HepG2 (cell line): Measurements from ENCODE around the gene NIFK. TPM values are rescaled to one million over a fixed set of nuclear protein-coding genes. Genes with fewer than 3 reads are reported as not detected.

Experiments used
- ARHGAP35 ChIP-seq: sonication (generic); formaldehyde crosslinking; IDR thresholded peaks from 2 replicates; pipeline ENCODE4 v1.9.0; 2022; ENCODE audit warnings: mild to moderate bottlenecking, inconsistent platforms, moderate library complexity, missing genetic modification reagents, borderline replicate concordance
- ATM ChIP-seq: fragments of 450-650 bp; IDR thresholded peaks from 2 replicates; pipeline ENCODE4 v1.7.1; 2017; ENCODE audit warnings: mild to moderate bottlenecking, borderline replicate concordance
- GABPA ChIP-seq, 2 experiments: IDR thresholded peaks; 2 replicates each; pipeline ENCODE4 v1.6.1; 2011 to 2016; ENCODE audit warnings: low read depth in 2 of 2, low read length in 1 of 2, missing biosample characterization in 1 of 2, missing genetic modification characterization in 1 of 2
- ISL2 ChIP-seq: sonication (generic); formaldehyde crosslinking; IDR thresholded peaks from 2 replicates; pipeline ENCODE4 v1.5.0; 2020; ENCODE audit warnings: missing genetic modification reagents
- ISX ChIP-seq: sonication (generic); formaldehyde crosslinking; conservative IDR thresholded peaks from 2 replicates; pipeline ENCODE4 v1.5.0; 2020; ENCODE audit warnings: missing genetic modification reagents
- MEF2D ChIP-seq: sonication (generic); formaldehyde crosslinking; IDR thresholded peaks from 2 replicates; pipeline ENCODE4 v1.5.1; 2020; ENCODE audit warnings: mild to moderate bottlenecking, missing genetic modification reagents
- RBFOX2 ChIP-seq: fragments of 200-400 bp; formaldehyde crosslinking; IDR thresholded peaks from 2 replicates; pipeline ENCODE4 v1.6.1; 2017; ENCODE audit warnings: low read depth, mild to moderate bottlenecking, low read length
- SOX5 ChIP-seq: IDR thresholded peaks from 2 replicates; pipeline ENCODE4 v1.6.1; 2016; ENCODE audit warnings: borderline replicate concordance
- THAP8 ChIP-seq: sonication (generic); formaldehyde crosslinking; IDR thresholded peaks from 2 replicates; pipeline ENCODE4 v1.5.1; 2020; ENCODE audit warnings: missing genetic modification reagents, mild to moderate bottlenecking, borderline replicate concordance
- ZBTB7A ChIP-seq: sonication (generic); formaldehyde crosslinking; IDR thresholded peaks from 2 replicates; pipeline ENCODE4 v1.8.0; 2022; ENCODE audit warnings: mild to moderate bottlenecking, missing genetic modification reagents
- ZNF143 ChIP-seq: sonication (generic); formaldehyde crosslinking; IDR thresholded peaks from 2 replicates; pipeline ENCODE4 v1.4.0; 2020; ENCODE audit warnings: missing genetic modification reagents
- ZNF3 ChIP-seq: IDR thresholded peaks from 2 replicates; pipeline ENCODE4 v1.7.0; 2017; ENCODE audit warnings: inconsistent platforms
- ZNF34 ChIP-seq: sonication (generic); formaldehyde crosslinking; IDR thresholded peaks from 2 replicates; pipeline ENCODE4 v1.4.0; 2020; ENCODE audit warnings: mild to moderate bottlenecking, missing genetic modification reagents, borderline replicate concordance
- ZNF383 ChIP-seq: sonication (generic); formaldehyde crosslinking; IDR thresholded peaks from 2 replicates; pipeline ENCODE4 v1.4.0; 2020; ENCODE audit warnings: missing genetic modification reagents, mild to moderate bottlenecking, borderline replicate concordance
- ZNF44 ChIP-seq: sonication (generic); formaldehyde crosslinking; IDR thresholded peaks from 2 replicates; pipeline ENCODE4 v1.5.1; 2020; ENCODE audit warnings: mild to moderate bottlenecking, missing genetic modification reagents
- ZNF737 ChIP-seq: sonication (generic); formaldehyde crosslinking; IDR thresholded peaks from 2 replicates; pipeline ENCODE4 v1.5.0; 2020; ENCODE audit warnings: missing genetic modification reagents, mild to moderate bottlenecking, borderline replicate concordance
- ZNF83 ChIP-seq: sonication (generic); formaldehyde crosslinking; IDR thresholded peaks from 2 replicates; pipeline ENCODE4 v1.4.0; 2020; ENCODE audit warnings: missing genetic modification reagents, mild to moderate bottlenecking, borderline replicate concordance
- ZNF883 ChIP-seq: sonication (generic); formaldehyde crosslinking; IDR thresholded peaks from 2 replicates; pipeline ENCODE4 v1.5.1; 2020; ENCODE audit warnings: mild to moderate bottlenecking, missing genetic modification reagents; ENCODE audit errors: not compliant biosample characterization
- ZSCAN29 ChIP-seq: sonication (generic); formaldehyde crosslinking; conservative IDR thresholded peaks from 2 replicates; pipeline ENCODE4 v1.4.0; 2020; ENCODE audit warnings: mild to moderate bottlenecking, missing genetic modification reagents
- ZXDC ChIP-seq: sonication (generic); formaldehyde crosslinking; IDR thresholded peaks from 2 replicates; pipeline ENCODE4 v1.5.0; 2020; ENCODE audit warnings: mild to moderate bottlenecking, missing genetic modification reagents
- polyA plus RNA-seq, 8 experiments: library from polyadenylated mRNA; depleted of rRNA in 3 of 8; stranded (reverse) in 7 of 8; unstranded in 1 of 8; fragments of >200 nt; fragmentation: Illumina TruSeq in 4 of 8; extraction: Trizol in 4 of 8; gene quantifications; 2 replicates each; pipeline versions ENCODE4 v1.2.1 to v1.2.3, GENCODE V29; 2011 to 2016; ENCODE audit warnings: low read depth in 4 of 8, missing spikeins in 1 of 8, mixed read lengths in 1 of 8; ENCODE audit not compliant: insufficient read depth in 1 of 8
- total RNA-seq, 5 experiments: library from RNA; depleted of rRNA; stranded (reverse); fragments of >200 nt; fragmentation: Illumina TruSeq; extraction: Trizol; gene quantifications; 2 replicates each; pipeline ENCODE4 v1.2.3, GENCODE V29; 2016; ENCODE audit warnings: low read depth in 1 of 5
- TF ChIP-seq, protein P1 (sequence below): sonication (generic); formaldehyde crosslinking; IDR thresholded peaks from 2 replicates; pipeline ENCODE4 v1.4.0; 2020; ENCODE audit warnings: missing genetic modification reagents
- TF ChIP-seq, protein P2 (sequence below): IDR thresholded peaks from 2 replicates; pipeline ENCODE4 v1.6.1; 2018; ENCODE audit warnings: missing genetic modification reagents

The NIFK gene
- total and polyA plus RNA-seq, 2 of the 13 experiments (the other 11 are each of a cell fraction or from before 2014, with no cell fraction given), result 19.6 to 105 TPM

- TF ChIP-seq ZXDC (CRISPR knock-in tag), result peak; percentile 68
- peak; percentile 95; the same call in 1 of the 2 replicates for TF ChIP-seq ARHGAP35 (CRISPR knock-in tag)
- TF ChIP-seq, protein P1, sequence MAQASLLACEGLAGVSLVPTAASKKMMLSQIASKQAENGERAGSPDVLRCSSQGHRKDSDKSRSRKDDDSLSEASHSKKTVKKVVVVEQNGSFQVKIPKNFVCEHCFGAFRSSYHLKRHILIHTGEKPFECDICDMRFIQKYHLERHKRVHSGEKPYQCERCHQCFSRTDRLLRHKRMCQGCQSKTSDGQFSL (CRISPR knock-in tag), result 0 out of 2 replicates have a peak, but pooled peaks have one; percentile 77
- peak; percentile 87 for TF ChIP-seq ZNF44
- 0 out of 2 replicates have a peak, but pooled peaks have one; percentile 60 for TF ChIP-seq ZNF737 (CRISPR knock-in tag)
- TF ChIP-seq ISL2, result peak; percentile 89
- TF ChIP-seq ZNF34 (CRISPR knock-in tag), result peak; percentile 92; the same call in 1 of the 2 replicates
- no peak for TF ChIP-seq ZNF383 (CRISPR knock-in tag)
- TF ChIP-seq ZNF143 (CRISPR knock-in tag), result peak; percentile 69
- TF ChIP-seq ZNF3 (CRISPR knock-in tag), result no peak; the same call in 1 of the 2 replicates
- peak; percentile 94 for TF ChIP-seq ZNF883 (CRISPR knock-in tag)
- TF ChIP-seq SOX5 (CRISPR knock-in tag), result no peak; the same call in 1 of the 2 replicates
- TF ChIP-seq ZBTB7A (CRISPR knock-in tag), result no peak
- TF ChIP-seq, protein P2, sequence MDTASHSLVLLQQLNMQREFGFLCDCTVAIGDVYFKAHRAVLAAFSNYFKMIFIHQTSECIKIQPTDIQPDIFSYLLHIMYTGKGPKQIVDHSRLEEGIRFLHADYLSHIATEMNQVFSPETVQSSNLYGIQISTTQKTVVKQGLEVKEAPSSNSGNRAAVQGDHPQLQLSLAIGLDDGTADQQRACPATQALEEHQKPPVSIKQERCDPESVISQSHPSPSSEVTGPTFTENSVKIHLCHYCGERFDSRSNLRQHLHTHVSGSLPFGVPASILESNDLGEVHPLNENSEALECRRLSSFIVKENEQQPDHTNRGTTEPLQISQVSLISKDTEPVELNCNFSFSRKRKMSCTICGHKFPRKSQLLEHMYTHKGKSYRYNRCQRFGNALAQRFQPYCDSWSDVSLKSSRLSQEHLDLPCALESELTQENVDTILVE (CRISPR knock-in tag), result peak; percentile 97
- TF ChIP-seq ZSCAN29 (CRISPR knock-in tag), result no peak
- no peak for TF ChIP-seq ZNF83 (CRISPR knock-in tag)
- TF ChIP-seq ATM, result no peak
- peak; percentile 98 for TF ChIP-seq RBFOX2
- 0 out of 2 replicates have a peak, but pooled peaks have one; percentile 4 for TF ChIP-seq ISX (CRISPR knock-in tag)
- TF ChIP-seq MEF2D (CRISPR knock-in tag), result peak; percentile 79
- no peak for TF ChIP-seq GABPA (IDR thresholded peaks at IDR 0.05; ENCODE audit: low read depth, low read length)
- no peak for TF ChIP-seq GABPA (CRISPR knock-in tag; IDR thresholded peaks at IDR 0.05; ENCODE audit: low read depth)
- TF ChIP-seq THAP8 (CRISPR knock-in tag), result no peak
These were observed 18.8 kb upstream of the NIFK start, which contains the start of gene TSN (continued) for GRCh38 chr2:121755237-121756111.
